NCI-H1092 treated with DMSO at 0.1 percent for 48 hours (cell line): ENCODE results near the gene NCR3LG1.
"Not testable (repeated sequence)": the region's sequence is repeated elsewhere in the genome, so short reads cannot be mapped to it uniquely, and the experiment has no call there.

Experiments
- DNase-seq: peaks from one replicate; lab custom pipeline; 2025; lab: John Stamatoyannopoulos, UW

The NCR3LG1 gene

DNA sequence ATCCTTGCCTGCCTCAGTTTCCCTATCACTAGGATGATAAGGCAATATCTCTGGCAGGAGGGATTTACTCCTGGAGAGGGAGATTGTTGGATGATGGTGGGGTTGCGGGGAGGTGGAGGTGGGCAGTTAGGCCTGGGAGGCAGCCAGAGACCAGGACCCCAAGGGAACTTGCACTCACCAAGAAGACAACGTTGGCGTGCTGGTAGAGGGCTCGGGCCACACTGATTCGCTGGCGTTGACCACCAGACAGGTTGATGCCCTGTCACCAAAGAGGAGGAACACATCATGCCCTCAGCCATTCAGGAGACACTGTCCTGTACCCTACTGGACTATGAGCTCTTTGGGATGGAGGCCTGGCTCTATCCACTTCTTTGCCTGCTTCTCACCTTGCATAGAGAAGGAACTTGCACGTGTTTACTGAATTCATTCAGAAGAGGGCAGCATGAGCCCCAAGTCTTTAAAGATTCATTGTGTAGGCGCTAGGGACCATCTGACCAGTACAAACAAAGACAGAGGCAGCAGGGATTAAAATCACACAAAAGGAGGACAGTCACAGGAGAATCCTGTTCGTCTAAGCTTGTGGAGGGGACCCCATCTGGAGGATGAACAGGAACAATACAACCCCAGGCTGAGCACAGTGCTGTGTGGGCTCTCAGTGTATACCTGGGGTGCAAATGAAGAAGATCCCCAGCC lies 61.0 kb downstream of the NCR3LG1 start:
- DNase-seq = peak; percentile 78

DNA sequence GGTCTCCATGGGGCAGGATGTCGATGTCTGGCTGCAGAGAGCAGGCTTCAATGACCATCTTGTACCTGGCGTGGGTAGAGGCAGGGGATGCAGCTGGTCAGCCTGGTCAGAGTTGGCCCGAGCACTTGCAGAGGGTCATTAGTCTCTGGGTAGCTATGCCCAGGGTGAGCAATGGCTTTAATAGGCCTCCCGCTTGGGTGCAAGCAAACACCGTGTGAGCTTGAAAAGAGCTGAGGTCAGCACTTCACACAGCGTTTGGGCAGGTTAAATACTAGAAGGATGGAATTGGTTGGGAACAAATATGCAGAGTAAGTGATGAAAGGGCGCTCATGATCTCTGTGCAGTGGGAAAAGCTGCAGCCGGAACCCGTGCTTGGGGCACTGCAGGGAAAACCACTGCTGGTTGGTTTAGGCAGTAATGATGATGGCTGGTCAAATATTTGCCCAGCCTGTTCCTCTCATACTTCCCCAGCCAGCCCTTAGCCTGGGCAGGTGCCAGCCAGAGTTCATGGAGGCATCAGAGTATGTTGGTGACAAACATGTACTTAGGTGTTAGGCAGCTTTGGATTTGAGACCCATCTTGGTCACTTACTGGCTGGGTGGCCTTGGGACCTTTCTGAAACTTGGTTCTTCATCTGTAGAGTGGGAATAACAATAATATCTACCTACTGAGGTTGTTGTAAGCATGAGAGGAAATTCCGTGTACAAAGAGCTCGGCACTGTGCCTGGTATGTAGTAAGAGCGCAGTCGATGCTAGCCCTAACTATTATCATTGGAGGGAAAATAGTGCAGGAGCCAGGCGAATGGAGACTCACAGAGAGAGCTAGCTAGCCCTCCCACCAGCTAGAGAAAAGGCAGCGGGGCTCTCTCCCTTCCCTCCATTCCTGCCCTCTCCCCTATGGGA lies 62.1 kb downstream of the NCR3LG1 start:
- peak; percentile 98 for DNase-seq

DNA sequence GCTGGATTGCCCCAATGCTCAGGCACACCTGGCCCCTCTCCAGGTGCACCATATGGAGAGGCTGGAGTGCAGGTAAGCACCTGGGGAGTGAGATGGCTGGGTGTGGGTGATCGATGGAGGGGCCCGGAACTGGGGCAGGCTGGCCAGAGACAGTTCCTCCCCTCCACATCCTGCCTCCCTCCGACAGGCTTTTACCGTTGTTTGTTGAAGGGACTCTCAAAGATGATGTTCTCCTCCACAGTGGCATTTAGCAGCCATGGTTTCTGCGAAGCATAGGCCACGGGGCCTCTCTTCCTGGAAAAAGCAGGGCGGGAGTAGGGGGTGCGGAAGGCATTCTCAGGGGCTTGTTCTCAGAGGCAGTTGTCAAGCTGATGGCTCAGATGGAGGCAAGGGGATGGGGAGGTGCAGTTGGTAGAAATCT lies 62.7 kb downstream of the NCR3LG1 start:
- peak; percentile 98 for DNase-seq

DNA sequence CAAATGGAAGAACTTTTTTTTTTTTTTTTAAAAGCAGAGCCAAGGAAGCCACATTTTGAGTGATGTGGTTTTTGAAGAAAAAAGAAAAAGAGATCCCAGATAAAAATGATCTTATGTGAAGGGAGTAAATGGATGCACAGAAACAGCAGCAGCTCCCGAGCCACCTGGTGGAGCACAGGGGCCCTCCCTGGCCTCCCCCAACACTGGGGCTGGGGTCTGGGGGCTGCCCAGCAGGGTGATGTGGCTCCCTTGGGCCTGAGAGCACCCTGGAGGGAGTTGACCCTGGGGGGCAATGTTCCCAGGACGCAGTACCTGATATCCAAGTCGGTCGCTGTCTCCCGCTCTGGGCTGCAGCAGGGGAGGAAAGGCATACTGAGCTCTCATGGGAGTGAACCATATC lies 63.4 kb downstream of the NCR3LG1 start:
- DNase-seq = no peak

DNA sequence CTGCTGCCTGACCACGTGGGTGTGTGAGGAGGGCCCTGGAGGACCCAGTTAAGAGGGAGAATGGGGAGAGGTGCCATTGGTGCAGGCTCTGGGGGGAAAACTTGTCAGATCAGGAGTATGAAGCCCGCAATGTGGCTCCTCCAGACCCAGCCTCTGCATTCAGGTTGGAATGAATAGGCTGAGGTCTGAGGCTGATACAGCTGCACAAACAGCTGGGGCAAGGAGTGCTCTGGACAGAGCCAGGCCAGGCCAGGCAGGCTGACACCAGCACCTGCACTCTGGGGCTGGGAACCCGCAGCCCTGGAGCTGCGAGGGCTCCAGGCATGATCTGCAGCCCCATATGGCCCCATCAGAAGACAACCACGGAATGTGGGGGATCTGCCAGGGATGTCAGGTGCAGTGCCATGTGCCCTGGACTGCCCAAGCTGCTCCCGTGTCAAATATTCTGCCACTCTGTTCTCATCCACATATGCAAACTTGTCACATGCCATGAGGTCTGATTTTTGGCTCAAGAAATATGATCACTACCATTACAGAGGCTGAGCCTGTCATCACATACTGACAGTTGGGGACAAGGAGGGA lies 64.0 kb downstream of the NCR3LG1 start:
- no peak for DNase-seq

DNA sequence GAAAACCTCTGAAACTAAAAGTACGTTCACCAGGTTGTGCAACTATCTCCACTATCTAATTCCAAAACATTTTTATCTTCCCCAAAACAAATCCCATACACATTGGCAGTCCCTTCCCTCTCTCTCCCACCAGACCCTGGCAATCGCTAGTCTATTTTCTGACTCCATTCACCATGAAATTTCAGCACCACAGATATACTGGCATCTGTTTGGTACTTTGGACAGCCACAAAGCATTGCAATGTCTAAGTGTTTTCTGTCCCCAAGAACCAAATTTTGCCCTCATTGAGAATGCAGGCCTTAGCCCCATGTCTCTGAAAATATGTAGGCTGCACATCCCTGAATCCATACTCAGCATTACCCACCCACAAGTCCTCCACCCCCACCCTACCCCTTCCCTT lies 64.9 kb downstream of the NCR3LG1 start:
- DNase-seq = no peak

DNA sequence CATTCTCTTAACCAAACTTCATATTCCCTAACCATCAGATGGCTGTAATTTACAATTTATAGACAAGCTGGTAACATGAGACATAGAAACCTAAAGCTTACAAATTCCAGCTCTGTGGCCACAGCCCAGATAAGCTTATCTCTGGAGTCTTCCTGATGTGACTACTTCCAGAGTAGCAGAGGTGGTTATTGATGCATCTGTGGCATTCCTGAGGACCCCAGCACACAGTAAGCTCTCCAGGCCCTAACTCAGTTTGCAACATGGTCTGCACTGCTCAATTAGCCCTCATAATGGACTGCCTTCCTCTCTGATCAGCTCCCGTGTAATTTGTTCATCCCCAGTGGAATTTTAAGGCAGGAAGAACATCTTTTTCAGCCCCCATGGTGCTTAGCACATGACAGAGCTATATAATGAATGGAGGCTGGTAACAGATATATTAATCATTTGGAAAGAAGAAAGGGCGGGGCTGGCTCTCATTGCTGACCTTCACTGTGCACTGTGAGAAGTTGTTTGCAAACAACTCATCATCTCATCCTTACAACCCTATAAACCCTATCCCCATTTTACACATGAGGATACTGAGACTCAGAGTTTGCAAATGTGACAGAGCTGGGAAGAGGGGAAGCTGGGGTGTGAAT lies 67.0 kb downstream of the NCR3LG1 start:
- no peak for DNase-seq

DNA sequence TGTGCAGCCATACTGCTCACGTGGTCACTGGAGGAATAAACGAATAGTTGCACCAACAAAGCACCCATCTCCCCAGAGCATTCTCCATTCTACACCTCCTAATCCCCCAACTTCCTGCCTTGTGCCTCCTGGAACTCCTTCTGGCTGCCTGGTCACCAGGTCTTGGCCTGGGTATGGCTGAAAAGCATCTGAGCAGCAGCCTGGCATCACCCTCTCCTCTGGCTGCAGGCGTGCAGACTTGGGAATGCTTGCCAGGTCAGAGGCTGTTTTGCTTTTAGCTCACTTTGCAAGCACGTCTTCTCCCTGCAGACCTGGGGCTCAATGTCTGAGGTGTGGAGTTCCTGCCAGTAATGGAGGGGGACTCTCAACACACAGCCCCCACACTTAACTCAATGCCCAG lies 70.2 kb downstream of the NCR3LG1 start:
- DNase-seq = no peak

DNA sequence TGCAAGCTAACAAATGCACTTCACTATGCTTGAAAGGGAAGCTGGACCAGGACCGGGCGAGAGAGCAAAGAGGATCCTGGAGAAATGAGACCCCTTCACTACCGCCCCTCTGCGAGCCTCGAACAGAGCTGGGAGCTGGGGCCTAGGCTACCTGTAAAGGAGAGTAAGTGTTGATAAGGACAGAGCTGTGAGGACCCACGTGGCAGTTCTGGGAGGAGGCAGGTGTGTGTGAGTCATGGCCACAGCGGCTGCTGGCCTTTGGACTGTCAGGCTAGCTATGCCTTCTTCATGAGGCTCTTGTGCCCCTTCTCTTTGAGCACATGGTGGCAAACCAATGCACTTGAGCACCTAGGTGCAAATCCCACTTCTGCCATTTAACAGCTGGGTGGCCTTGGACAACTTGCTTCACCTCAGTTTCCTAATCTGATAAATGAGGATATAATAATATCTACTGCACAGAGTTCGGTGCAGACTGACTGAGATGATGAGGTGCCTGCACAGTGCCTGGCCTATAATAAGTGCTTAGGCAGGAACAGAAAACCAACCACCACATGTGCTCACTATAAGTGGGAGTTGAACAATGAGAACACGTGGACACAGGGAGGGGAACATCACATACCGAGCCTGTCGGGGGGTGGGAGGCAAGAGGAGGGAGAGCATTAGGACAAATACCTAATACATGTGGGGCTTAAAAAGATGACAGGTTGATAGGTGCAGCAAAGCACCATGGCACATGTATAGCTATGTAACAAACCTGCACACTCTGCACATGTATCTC lies 72.1 kb downstream of the NCR3LG1 start:
- DNase-seq = no peak

DNA sequence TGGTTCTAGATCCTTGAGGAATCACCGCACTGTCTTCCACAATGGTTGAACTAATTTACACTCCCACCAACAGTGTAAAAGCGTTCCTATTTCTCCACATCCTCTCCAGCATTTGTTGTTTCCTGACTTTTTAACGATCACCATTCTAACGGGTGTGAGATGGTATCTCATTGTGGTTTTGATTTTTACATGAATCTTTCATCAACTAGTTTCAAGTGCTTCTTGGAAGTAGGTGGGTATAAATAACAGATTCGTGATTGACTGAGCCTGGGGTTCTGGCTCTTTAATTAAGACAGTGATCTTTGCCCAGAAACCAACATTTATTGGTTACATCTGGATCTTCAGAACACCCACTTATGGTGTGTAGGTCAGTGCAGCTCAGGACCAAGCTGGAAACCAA lies 74.6 kb downstream of the NCR3LG1 start:
- DNase-seq = not testable (repeated sequence)
